ENCODE results near the gene DCBLD1. TPM values are rescaled to one million over a fixed set of nuclear protein-coding genes. Genes with fewer than 3 reads are reported as not detected.

DCBLD1 gene
- total and polyA plus RNA-seq, 9 of the 15 experiments (the other 6 are each of a cell fraction or from before 2014, with no cell fraction given) = 0.80 to 8.5 (median 6.8) TPM

DNA sequence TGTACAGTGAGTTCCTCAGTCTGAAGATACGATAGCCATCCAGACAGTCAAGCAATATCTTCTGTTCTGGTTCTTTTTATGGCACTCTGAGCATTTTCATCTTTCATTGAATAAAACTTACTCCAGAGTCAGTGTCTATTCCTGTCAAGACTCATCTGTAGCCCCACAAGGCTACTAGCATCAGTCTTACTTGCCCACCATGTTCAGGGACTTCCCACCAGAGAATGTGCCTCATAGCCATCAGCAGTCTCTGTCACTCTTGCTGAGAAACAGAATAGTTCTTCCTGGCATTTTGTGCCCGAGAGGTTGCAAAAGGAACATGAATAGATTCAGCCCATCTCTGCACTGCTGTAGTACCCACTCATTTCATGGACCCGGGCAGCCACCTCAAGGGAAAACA is 12.7 kb upstream of the DCBLD1 start (continued):
- TF ChIP-seq CCNT2 (IDR thresholded peaks at IDR 0.05; ENCODE audit: borderline replicate concordance, extremely low read depth, insufficient read length, low read depth, low read length) (no peak), HNRNPLL (IDR thresholded peaks at IDR 0.05; ENCODE audit: low read depth, low read length, poor library complexity, severe bottlenecking) (no peak), CHD1 (IDR thresholded peaks at IDR 0.05; ENCODE audit: low read length) (no peak), HEY1 (CRISPR knock-in tag; IDR thresholded peaks at IDR 0.05; ENCODE audit: borderline replicate concordance) (no peak), SMAD3 (CRISPR knock-in tag; conservative IDR thresholded peaks at IDR 0.05) (no peak), NFXL1 (CRISPR knock-in tag; IDR thresholded peaks at IDR 0.05) (no peak), ZSCAN32 (CRISPR knock-in tag; IDR thresholded peaks at IDR 0.05) (no peak)

- Histone ChIP-seq H2AFZ (ENCODE audit: low read depth, low read length) (no peak overlapping the region), H3K36me3 (ENCODE audit: control insufficient read depth, insufficient read depth, low read length) (no peaks in the 10 kb centered on the region), H3K4me2 (ENCODE audit: insufficient read depth, low read length) (no peak overlapping the region), H3K4me3 (no peak overlapping the region), H3K9me3 (replicated peaks; ENCODE audit: control insufficient read depth, insufficient read depth, low read depth, low read length) (no peaks in the 10 kb centered on the region), H4K20me1 (replicated peaks; ENCODE audit: control insufficient read depth, insufficient read depth, low read length) (no peaks in the 10 kb centered on the region), H3K4me1 (replicated peaks in 1 of 2; ENCODE audit: control insufficient read depth in 2 of 2, insufficient read depth in 2 of 2, low read length in 2 of 2) (no peaks in the 10 kb centered on the region), H3K27me3 (ENCODE audit: control insufficient read depth in 2 of 2, insufficient read depth in 2 of 2, low read length in 2 of 2) (peaks cover 9 to 17% of the 10 kb centered on the region in 2 experiments; a peak in 4 of 5 replicates), H3K9me1 (ENCODE audit: control insufficient read depth, insufficient read depth, low read length) (no peaks in the 10 kb centered on the region), H3K9ac (ENCODE audit: insufficient read depth in 1 of 2, low read depth in 2 of 2, low read length in 2 of 2) (no peak overlapping the region), H3K79me2 (ENCODE audit: control insufficient read depth, insufficient read depth, low read length) (no peaks in the 10 kb centered on the region), H3K27ac (ENCODE audit: extremely low read depth, low read depth, low read length) (no peak overlapping the region)
- CTCF ChIA-PET (ENCODE audit: low intra/inter-chr PET ratio) = no interaction called here
- intact Hi-C loops (cut with micrococcal nuclease) = loop anchor here (10.0 kb wide), 1 partner anchor 202 kb away; the partner anchor contains the start of gene NUS1
- 0% methylated on average over 3 of the region's 3 CpGs for WGBS (ENCODE audit: insufficient coverage, low coverage, missing lambda C conversion rate)
- POLR2A ChIA-PET = no interaction called here
- DNase-seq (ENCODE audit: extremely low read depth in 1 of 4, low spot score in 3 of 4) (no peak), FAIRE-seq (no peak), ATAC-seq (no peak)
- in situ Hi-C loops (cut with MboI) = no loop called here
- no TSS peak for BruUV-seq (replicated peaks)
- TF ChIP-seq RBBP5 (IDR thresholded peaks at IDR 0.05; ENCODE audit: borderline replicate concordance, insufficient read depth, low read length, poor library complexity, severe bottlenecking) (no peak), ZNF140 (CRISPR knock-in tag; IDR thresholded peaks at IDR 0.05) (no peak), ZNF324 (CRISPR knock-in tag; IDR thresholded peaks at IDR 0.05) (no peak)
- TF ChIP-seq, protein P1, sequence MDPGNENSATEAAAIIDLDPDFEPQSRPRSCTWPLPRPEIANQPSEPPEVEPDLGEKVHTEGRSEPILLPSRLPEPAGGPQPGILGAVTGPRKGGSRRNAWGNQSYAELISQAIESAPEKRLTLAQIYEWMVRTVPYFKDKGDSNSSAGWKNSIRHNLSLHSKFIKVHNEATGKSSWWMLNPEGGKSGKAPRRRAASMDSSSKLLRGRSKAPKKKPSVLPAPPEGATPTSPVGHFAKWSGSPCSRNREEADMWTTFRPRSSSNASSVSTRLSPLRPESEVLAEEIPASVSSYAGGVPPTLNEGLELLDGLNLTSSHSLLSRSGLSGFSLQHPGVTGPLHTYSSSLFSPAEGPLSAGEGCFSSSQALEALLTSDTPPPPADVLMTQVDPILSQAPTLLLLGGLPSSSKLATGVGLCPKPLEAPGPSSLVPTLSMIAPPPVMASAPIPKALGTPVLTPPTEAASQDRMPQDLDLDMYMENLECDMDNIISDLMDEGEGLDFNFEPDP (CRISPR knock-in tag; IDR thresholded peaks at IDR 0.05) = no peak
- TF ChIP-seq, protein P2, sequence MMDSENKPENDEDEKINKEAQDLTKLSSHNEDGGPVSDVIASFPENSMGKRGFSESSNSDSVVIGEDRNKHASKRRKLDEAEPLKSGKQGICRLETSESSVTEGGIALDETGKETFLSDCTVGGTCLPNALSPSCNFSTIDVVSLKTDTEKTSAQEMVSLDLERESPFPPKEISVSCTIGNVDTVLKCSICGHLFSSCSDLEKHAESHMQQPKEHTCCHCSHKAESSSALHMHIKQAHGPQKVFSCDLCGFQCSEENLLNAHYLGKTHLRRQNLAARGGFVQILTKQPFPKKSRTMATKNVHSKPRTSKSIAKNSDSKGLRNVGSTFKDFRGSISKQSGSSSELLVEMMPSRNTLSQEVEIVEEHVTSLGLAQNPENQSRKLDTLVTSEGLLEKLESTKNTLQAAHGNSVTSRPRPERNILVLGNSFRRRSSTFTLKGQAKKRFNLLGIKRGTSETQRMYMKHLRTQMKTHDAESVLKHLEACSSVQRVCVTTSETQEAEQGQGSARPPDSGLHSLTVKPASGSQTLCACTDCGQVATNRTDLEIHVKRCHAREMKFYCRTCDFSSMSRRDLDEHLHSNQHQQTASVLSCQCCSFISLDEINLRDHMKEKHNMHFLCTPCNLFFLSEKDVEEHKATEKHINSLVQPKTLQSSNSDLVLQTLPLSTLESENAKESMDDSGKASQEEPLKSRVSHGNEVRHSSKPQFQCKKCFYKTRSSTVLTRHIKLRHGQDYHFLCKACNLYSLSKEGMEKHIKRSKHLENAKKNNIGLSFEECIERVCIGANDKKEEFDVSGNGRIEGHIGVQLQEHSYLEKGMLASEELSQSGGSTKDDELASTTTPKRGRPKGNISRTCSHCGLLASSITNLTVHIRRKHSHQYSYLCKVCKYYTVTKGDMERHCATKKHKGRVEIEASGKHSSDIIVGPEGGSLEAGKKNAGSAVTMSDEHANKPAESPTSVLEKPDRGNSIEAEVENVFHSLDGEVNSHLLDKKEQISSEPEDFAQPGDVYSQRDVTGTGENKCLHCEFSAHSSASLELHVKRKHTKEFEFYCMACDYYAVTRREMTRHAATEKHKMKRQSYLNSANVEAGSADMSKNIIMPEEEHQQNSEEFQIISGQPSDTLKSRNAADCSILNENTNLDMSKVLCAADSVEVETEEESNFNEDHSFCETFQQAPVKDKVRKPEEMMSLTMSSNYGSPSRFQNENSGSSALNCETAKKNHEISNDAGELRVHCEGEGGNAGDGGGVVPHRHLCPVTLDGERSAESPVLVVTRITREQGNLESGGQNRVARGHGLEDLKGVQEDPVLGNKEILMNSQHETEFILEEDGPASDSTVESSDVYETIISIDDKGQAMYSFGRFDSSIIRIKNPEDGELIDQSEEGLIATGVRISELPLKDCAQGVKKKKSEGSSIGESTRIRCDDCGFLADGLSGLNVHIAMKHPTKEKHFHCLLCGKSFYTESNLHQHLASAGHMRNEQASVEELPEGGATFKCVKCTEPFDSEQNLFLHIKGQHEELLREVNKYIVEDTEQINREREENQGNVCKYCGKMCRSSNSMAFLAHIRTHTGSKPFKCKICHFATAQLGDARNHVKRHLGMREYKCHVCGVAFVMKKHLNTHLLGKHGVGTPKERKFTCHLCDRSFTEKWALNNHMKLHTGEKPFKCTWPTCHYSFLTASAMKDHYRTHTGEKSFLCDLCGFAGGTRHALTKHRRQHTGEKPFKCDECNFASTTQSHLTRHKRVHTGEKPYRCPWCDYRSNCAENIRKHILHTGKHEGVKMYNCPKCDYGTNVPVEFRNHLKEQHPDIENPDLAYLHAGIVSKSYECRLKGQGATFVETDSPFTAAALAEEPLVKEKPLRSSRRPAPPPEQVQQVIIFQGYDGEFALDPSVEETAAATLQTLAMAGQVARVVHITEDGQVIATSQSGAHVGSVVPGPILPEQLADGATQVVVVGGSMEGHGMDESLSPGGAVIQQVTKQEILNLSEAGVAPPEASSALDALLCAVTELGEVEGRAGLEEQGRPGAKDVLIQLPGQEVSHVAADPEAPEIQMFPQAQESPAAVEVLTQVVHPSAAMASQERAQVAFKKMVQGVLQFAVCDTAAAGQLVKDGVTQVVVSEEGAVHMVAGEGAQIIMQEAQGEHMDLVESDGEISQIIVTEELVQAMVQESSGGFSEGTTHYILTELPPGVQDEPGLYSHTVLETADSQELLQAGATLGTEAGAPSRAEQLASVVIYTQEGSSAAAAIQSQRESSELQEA (IDR thresholded peaks at IDR 0.05; ENCODE audit: low read depth) = no peak
These were observed 9.8 kb upstream of the DCBLD1 start for GRCh38 chr6:117472667-117473066.
